ENCODE data around the gene NEURL4.
"Not testable (repeated sequence)": the region's sequence is repeated elsewhere in the genome, so short reads cannot be mapped to it uniquely, and the experiment has no call there.

NEURL4 gene

GRCh38 chr17:7328840-7329373 lies at the start of gene NEURL4:
Gene NEURL4, minus strand, starts transcription at chr17:7329335. Its CDS starts 23 bp downstream, at chr17:7329312.
- peak; percentile 43 for DNase-seq (ENCODE audit: low spot score)

DNA sequence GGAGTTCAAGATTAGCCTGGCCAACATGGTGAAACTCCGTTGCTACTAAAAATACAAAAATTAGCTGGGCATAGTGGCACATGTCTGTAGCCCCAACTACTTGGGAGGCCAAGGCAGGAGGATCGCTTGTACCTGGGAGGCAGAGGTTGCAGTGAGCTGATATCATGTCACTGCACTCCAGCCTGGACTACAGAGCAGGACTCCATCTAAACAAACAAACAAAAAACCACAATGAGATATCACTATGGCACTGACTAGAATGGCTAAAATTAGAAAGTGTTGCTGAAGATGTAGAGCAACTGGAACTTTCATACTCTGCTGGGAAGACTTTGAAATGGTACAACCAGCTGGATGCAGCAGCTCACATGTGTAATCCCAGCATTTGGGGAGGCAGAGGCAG lies 45.2 kb upstream of the NEURL4 start:
- no peak for DNase-seq (ENCODE audit: low spot score)

DNA sequence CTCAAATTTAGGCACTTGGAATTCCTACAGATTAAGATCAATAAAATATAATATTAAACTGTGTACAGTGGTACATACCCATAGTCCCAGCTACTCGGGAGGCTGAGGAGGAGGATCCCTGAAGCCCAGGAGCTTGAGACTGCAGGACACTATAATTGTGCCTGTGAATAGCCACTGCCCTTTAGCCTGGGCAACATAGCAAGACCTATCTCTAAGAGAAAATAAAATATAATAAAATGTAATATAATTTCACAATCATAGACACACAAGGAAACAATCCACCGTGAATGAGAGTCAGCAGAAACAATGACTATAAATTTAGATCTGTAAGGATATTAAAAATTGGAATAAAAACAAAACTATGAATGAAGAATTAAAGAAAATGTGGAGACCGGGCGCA lies 41.7 kb upstream of the NEURL4 start:
- no peak for DNase-seq (ENCODE audit: low spot score)

GRCh38 chr17:7369825-7370224 lies 40.7 kb upstream of the NEURL4 start:
- DNase-seq (ENCODE audit: low spot score), result no peak

DNA sequence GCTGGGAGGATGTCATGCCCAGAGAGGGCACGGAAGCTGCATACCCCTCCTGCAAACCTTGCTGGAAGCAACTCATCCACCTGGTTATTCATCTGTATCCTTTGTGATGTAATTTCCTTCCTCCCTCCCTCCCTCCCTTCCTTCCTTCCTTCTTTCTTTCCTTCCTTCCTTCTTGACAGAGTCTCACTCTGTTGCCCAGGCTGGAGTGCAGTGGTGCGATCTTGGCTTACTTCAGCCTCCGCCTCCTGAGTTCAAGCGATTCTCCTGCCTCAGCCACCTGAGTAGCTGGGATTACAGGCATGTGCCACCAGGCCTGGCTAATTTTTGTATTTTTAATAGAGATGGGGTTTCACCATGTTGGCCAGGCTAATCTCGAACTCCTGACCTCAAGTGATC lies 39.5 kb upstream of the NEURL4 start:
- not testable (repeated sequence) for DNase-seq (ENCODE audit: low spot score)

DNA sequence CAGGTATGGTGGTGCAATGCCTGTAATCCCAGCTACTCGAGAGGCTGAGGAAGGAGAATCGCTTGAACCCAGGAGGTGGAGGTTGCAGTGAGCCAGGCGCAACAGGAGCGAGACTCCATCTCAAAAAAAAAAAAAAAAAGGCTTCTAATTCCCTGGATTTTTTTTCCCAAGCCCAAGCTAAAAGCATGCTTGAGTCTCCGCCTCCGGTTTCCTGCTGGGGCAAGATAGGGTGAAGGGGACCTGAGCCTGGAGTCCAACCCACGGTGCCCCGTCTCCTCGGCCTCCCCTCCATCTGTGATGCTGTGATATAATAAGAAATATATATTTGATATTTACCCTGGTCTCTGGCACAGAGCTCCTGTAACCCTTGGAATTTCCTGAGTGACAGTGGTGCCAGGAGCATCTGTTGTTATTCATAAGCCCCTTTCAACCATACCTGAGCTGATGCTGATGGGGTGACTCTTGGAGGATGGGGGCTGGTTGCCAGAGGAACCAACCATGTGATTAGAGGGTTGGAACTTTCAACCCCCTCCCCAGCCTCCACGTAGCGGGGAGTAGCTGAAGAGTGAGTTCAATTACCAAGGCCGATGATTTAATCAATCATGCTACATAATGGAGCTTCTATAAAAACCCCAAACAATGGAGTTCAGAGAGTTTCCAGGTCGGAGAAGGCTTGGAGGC lies 38.9 kb upstream of the NEURL4 start:
- DNase-seq (ENCODE audit: low spot score), result no peak

DNA sequence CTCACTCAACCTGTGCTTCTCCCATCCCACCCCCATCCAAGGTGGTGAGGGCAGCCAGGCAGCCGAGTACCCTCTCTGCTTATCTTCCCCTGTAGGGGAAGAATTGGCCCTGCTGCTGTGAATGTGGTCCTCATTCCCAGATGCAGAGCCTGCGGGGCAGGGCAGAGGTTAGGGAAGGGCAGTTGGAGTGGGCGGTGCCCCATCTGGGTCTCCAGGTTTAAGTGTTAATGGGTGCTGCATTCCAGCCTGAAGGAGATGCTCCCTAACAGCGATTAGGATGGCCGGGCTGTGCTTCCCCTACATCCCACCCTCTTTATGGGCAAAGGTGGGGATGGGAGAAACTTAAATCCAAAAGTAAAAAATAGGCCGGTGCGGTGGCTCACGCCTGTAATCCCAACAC lies 37.9 kb upstream of the NEURL4 start:
- no peak for DNase-seq (ENCODE audit: low spot score)

- not testable (repeated sequence) for DNase-seq (ENCODE audit: low spot score)
These were observed 36.8 kb upstream of the NEURL4 start for GRCh38 chr17:7365963-7366362.

DNA sequence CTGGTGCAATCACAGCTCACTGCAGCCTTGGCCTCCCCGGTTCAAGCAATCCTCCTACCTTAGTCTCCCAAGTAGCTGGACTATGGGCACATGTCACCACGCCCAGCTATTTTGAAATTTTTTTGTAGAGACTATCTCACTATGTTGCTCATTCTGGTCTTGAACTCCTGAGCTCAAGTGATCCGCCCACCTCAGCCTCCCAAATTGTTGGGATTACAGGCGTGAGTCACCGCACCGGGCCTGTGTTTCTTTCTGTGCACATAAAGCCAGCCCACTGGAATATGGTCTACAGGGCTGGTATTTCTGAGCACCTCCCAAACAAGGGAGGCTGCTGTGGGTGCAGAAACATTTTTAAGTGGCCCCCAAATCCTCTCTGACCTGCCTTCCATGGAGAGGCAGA lies 34.2 kb upstream of the NEURL4 start:
- no peak for DNase-seq (ENCODE audit: low spot score)

DNA sequence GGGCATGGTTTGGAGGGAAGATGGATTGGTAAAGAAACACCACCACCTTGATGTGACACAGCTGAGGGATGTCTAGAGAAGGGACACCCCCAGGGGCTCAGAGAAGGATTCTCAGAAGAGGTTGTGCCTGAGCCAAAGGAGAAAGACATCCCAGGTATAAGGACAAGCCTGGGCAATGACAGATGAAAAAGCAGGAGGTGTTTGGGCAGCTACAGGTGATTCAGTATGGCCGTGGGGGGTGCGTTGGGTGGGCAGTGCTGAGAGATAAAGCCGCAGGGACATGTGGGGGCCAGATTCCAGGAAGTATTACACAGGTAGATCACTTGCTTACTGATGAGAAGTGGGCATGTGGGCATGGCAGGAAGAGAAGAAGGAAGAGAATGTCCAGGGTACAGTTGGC lies 32.8 kb upstream of the NEURL4 start:
- DNase-seq (ENCODE audit: low spot score), result no peak

DNA sequence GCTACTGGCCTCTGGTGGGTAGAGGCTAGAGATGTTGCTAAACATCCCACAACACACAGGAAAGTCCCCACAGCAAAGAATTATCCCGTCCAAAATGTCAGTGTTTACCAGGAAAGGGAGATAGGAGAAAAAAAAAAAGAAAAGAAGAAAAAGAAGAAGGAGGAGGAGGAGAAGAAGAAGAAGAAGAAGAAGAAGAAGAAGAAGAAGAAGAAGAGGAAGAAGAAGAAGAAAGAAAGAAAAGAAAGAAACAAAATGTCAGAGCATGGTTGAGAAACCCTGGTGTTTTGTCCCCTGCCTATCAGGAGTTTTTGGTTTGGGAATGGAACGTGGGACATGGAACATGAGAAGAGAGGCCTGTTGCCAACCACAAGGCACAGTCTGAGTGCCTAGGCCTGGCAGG lies 28.2 kb upstream of the NEURL4 start:
- DNase-seq (ENCODE audit: low spot score), result no peak

- DNase-seq (ENCODE audit: low spot score), result no peak
These were observed 27.6 kb upstream of the NEURL4 start for GRCh38 chr17:7356756-7357155.

DNA sequence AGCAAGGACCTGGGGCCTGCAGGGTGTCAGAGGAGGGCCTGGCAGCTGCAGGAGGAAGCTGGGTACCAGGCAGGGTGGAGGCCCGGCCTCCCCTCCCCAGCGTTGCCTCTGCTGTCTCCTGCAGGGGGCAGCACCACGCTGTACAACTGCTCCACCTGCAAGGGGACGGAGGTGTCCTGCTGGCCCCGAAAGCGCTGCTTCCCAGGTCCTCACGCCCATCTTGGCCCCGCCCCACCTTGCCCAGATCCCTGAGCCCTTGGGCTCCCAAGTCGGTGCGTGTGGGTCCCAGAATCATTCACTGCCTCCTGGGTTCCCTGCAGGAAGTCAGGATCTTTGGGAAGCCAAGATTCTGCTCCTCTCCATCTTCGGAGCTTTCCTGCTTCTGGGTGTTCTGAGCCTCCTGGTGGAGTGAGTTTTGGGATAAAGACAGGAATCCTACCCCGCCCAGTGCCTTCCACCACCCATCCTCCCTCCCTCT lies 27.0 kb upstream of the NEURL4 start:
- peak; percentile 59 for DNase-seq (ENCODE audit: low spot score)

DNA sequence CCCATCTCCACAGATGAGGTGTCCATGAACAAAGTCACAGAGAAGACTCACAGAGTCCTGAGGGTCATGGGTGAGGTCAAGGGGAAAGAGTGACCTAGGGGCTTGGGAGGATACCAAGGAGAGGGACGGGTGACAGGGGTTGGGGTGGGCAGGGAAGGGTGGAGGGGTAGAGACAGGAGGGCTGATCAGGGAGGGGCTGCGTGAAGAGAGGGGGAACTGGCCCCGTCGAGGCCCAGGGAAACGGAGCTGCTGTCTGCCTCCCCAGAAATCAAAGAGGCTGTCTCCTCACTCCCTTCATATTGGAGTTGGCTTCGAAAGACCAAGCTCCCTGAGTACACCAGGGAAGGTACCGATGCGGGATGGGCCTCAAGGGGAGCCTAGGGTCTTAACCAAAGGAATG lies 26.4 kb upstream of the NEURL4 start:
- DNase-seq (ENCODE audit: low spot score), result no peak

GRCh38 chr17:7355053-7355452 lies 25.9 kb upstream of the NEURL4 start, which contains the start of gene TMEM95:
Gene TMEM95, plus strand, starts transcription at chr17:7355156. Its CDS starts 49 bp downstream, at chr17:7355205.
- DNase-seq (ENCODE audit: low spot score), result no peak

GRCh38 chr17:7354262-7354843 lies 25.2 kb upstream of the NEURL4 start:
- DNase-seq (ENCODE audit: low spot score), result peak; percentile 41

DNA sequence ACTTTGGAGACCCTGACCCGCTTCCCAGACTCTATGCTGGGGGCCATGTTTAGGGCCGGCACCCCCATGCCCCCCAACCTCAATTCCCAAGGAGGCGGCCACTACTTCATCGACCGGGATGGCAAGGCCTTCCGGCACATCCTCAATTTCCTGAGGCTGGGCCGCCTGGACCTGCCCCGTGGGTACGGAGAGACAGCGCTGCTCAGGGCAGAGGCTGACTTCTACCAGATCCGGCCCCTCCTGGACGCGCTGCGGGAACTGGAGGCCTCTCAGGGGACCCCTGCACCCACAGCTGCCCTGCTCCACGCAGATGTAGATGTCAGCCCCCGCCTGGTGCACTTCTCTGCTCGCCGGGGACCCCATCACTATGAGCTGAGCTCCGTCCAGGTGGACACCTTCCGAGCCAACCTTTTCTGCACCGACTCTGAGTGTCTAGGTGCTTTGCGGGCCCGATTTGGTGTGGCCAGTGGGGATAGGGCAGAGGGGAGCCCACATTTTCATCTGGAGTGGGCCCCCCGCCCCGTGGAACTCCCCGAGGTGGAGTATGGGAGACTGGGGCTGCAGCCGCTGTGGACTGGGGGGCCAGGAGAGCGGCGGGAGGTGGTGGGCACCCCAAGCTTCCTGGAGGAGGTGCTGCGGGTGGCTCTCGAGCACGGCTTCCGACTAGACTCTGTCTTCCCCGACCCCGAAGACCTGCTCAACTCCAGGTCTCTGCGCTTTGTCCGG lies 23.9 kb upstream of the NEURL4 start:
- DNase-seq (ENCODE audit: low spot score), result no peak

GRCh38 chr17:7352503-7352889 lies 23.4 kb upstream of the NEURL4 start:
- no peak for DNase-seq (ENCODE audit: low spot score)

DNA sequence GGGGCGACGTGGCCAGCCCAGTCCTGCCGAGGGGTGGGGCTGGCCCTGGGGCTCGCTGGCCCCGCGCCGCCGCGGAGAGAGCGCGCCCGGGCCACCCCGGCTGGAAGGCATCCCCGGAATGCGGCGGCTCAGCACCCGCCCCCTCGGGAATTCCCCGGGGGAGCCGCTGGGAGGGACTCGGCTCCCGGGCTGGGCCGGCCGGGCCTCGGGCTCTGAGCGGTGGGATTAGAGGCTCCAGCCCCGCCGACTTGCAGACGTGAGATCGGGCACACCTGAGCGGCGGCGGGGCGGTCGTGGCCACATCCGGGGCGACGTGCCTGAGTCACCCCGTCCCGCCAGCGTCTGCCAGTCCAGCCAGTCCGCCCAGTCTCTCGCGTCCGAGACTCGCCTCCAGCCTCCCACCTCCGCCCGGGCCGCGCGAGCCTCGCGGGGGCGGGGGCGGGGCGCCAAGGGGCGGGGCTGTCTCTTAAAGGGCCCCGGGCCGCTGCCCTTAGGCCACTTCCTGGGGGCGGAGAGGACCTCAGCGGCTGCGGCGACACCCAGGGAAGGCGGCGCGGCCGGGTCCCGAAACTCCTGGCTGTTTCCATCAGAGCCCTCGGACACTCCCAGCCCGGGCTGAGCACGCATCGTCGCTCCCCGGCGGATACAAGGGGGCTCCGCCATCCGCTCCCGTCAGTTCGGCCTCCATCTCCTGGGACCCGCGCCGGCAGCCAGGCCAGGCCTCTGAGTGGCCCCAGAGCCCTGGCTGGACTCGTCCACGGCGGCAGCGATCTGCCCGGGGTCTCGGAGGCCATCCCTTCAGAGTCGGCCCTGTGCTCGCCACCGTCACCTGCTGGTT lies 22.7 kb upstream of the NEURL4 start, which contains the start of gene KCTD11:
Gene KCTD11, plus strand, starts transcription at position 498 of the 838 bp plus-strand sequence.
- peak; percentile 95 for DNase-seq (ENCODE audit: low spot score)

DNA sequence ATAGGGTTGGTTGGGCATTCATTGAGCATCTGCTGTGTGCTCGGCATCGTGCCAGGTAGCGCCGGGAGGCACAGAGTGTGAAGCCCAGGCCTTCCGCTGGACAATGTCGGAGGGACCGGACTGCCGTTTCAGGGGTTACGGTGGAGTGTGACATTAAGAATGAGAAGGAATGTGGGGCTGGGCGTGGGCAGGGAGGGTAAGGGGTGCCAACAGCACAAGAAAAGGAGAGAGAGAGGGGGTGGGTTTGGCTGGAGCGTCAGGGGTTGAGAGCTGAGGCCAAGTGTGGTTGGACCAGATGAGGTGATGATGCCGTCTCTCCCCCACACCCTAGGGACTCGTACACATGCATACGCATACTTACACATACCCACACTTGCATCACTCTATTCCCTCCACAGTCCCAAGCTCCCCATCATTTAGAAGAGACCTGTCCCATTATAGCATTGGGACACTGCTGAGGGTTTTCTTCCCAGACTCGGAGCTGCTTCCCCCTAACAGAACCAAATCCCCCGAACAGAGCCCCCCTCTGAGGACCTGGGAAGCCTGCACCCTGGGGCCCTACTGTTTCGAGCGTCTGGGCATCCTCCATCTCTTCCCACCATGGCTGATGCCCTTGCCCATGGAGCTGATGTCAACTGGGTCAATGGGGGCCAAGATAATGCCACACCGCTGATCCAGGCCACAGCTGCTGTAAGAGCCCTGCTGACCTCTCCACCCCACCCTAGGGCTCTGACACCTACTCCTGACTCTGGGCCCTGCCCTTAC lies 19.5 kb upstream of the NEURL4 start:
- DNase-seq (ENCODE audit: low spot score), result no peak
